GM21528 (cell line): Measurements from ENCODE around the gene CTU2.

ENCODE experiments used
- ATAC-seq: cut with Tn5 transposase; IDR thresholded peaks from one replicate; pipeline ENCODE4 v1.9.1; 2021; ENCODE audit warnings: mild to moderate bottlenecking, moderate library complexity; ENCODE audit not compliant: unreplicated experiment, low FRiP score

Gene CTU2

GRCh38 chr16:88759245-88759975 lies 53.1 kb downstream of the CTU2 start:
- no peak for ATAC-seq

- ATAC-seq = no peak
Measured at GRCh38 chr16:88759976-88760350, 53.7 kb downstream of the CTU2 start.

- no peak for ATAC-seq
Measured at GRCh38 chr16:88760424-88761142, 54.3 kb downstream of the CTU2 start.

GRCh38 chr16:88761143-88761534 lies 54.8 kb downstream of the CTU2 start:
- ATAC-seq = no peak

GRCh38 chr16:88761830-88762229 lies 55.5 kb downstream of the CTU2 start:
- no peak for ATAC-seq

GRCh38 chr16:88762258-88762870 lies 56.1 kb downstream of the CTU2 start:
- ATAC-seq = no peak

- ATAC-seq = no peak
Measured at GRCh38 chr16:88762941-88763340, 56.6 kb downstream of the CTU2 start.

GRCh38 chr16:88763502-88764053 lies 57.3 kb downstream of the CTU2 start:
- no peak for ATAC-seq

GRCh38 chr16:88764080-88764479 lies 57.8 kb downstream of the CTU2 start:
- ATAC-seq = no peak

GRCh38 chr16:88764913-88765349 lies 58.6 kb downstream of the CTU2 start:
- no peak for ATAC-seq
